Measurements from ENCODE around the gene IGSF21.

The IGSF21 gene

GRCh38 chr1:18182398-18183160 lies 75.0 kb downstream of the IGSF21 start:
- DNase-seq, result no peak

DNA sequence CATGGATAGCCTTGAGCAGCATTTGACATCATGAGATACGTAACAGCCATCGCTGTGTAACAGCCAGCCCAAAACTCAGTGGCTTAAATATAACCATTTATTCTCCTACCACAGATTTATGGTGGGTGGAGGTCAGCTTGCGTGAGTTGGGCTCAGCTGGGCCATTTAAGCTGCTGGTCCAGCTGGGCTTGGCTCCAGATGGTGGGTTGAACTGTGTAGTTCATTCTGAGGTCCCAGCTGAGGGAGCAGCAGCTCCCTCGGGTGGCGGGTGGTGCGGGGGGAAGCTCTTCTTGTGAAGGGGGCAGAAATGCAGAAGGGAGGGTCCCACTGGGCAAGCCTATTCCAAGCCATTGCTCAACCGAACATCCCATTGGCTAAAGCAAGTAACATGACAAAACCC lies 75.9 kb downstream of the IGSF21 start:
- DNase-seq, result no peak

GRCh38 chr1:18187054-18187453 lies 79.5 kb downstream of the IGSF21 start:
- DNase-seq, result no peak

DNA sequence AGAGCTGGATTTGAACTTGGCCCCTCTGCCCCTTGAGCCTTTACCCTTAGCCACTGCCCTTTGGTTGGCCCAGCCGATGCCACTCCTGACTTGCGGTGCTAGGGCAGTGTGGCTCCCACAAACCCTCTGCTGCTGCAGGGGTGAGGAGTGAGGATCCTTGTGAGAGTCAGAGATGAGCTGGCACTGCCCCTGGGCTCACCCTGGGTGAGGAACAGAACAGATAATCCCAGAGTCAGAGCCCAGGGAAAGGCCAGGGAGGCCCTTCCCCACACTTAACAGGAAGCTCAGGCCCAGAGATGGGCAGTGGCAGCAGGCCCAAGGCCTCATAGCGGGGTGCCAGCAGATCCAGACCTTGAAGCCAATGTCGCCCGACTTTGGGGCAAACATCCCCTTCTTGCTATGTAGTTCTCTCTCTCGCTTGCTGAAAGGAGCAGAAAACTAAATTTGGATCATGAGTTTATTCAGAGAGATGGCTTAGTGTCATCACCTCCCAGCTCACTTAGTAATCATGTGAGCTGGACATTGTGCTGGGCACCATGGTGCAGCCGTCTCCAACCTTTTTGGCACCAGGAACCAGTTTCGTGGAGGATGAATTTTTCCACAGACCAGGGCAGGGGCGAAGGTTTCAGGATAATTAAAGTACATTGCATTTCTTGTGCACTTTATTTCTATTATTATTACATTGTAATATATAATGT lies 81.4 kb downstream of the IGSF21 start:
- DNase-seq, result no peak

GRCh38 chr1:18190598-18190997 lies 83.0 kb downstream of the IGSF21 start:
- DNase-seq, result no peak

GRCh38 chr1:18191037-18191436 lies 83.4 kb downstream of the IGSF21 start:
- no peak for DNase-seq

DNA sequence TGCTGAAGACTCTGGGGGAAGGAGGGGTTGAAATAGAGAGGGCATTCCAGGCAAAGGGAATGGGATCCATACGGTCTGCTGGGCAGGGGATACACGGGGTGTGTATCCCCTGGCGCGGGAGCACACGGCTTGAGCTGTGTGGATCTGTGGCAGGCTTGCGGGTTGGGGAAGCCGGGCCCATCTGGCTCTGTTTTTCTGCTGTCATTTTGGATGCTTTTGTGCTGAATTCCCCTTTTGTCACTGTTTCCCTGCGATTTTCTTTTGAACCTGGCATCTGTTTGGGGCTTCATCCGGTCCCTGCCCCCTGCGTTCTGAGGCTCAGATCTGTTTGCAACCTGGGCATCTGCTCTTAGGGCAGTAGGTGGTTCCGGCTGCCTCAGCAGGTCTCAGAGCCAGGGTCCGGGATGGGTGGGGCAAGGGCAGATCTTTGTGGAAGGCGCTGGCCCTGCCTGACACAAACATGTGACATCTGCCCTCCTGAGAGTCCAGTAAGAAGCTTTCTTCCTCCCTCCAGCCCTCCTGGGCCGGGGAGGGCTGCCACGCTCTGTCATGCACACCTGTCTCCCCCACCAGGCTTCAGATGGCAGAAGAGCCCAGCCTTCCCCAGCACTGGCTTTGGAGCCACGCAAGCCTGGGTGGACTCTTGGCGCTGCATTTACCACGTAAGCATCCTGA lies 84.0 kb downstream of the IGSF21 start:
- no peak for DNase-seq

DNA sequence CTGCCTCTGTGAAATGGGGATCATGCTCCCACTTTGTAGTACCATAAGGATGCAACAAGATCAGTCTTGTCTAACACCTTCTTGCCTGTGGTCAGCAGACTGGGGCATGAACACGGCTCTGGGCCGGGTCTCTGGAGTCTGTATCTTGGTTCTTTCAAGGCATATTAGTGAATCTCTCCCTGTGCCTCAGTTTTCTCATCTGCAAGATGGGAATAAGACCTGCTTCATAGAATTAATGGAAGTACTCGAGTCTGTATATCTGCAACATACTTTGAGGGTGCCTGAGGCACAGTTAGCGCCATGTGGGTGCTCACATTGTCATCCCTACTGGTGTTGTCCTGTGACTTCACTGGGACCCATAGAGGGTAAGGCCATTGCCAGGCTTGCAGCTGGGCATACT lies 84.6 kb downstream of the IGSF21 start:
- no peak for DNase-seq

- DNase-seq, result no peak
These were observed 85.4 kb downstream of the IGSF21 start for GRCh38 chr1:18192974-18193373.

DNA sequence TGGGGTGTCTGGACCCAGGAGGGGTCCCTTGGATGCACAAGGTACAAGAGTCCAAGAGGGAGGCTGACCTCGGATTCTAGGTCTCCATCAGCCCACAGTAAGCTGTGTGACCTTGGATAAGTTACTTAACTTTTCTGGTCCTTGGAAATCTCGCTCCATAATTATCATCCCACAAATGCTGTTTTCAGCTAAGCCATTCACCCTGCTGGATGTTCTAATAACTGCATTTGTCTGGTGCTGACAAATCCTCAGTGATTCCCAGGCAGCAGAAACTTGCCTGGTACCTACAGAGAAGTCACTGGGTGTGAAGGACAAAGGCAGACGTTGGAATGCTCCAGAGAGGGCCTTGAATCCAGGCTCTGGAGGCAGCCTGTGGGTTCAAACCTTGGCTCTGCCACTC lies 89.7 kb downstream of the IGSF21 start:
- no peak for DNase-seq

DNA sequence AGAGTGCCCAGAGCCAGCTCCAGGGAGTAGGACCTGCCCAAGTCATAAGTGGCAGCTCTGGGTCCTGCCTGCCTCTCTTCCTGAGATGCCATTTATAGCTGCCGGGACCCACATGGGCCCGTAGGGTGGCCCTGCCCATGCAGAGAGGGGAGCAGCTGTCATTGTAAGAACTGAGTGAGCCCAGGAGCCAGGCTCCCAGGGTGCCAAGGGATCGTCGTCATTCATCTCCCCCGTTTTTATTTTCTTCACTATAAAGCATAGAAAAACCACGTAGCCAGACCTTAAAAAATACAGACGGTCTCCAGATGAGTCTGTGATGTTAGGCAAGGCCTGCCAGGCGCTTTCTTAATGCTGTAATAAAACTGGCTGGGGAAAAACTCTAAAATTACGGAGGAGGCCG lies 90.7 kb downstream of the IGSF21 start:
- DNase-seq, result no peak

DNA sequence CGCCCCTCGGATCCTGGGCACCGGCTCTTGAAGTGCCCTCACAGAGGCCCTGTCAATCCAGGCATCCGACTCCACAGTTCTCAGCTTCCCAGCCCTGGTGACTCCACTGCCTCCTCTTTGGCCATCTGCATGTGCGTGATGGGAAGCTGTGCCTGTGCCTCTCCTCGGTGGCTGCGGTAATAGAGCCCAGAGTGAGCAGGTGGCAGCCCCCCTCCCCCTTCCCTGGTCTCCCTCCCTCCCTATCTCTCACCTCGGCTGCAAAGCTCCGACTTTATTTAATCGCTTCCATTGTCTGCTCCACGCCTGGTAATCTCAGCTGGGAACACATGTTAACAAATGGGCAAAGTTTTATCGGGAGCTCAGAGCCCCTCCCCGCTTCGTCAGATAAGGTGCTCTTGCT lies 91.9 kb downstream of the IGSF21 start:
- DNase-seq, result no peak

- DNase-seq, result no peak
These were observed 92.6 kb downstream of the IGSF21 start for GRCh38 chr1:18200136-18200717.

DNA sequence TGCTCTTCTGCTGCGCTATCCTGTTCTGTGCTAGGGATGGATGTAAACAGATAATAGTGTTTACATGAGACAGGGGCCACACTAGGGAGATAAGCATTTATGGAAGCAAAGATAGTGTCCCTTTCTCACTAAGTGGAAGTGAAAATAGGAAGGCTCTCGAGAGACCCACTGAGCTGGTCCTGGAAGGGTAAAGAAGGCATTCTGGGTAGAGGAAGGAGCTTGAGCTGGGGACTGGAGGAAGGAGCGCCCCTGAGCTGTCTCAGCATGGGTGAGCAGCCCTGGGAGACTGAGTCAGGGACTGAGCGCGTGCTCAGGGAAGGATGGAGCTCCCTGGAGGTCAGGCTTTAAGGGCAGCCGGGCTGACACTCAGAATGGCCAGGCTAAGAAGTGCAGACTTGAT lies 93.3 kb downstream of the IGSF21 start:
- DNase-seq, result no peak

- no peak for DNase-seq
These were observed 94.6 kb downstream of the IGSF21 start for GRCh38 chr1:18201997-18202719.

- no peak for DNase-seq
These were observed 96.0 kb downstream of the IGSF21 start for GRCh38 chr1:18203645-18204044.

GRCh38 chr1:18204575-18204974 lies 97.0 kb downstream of the IGSF21 start:
- no peak for DNase-seq

DNA sequence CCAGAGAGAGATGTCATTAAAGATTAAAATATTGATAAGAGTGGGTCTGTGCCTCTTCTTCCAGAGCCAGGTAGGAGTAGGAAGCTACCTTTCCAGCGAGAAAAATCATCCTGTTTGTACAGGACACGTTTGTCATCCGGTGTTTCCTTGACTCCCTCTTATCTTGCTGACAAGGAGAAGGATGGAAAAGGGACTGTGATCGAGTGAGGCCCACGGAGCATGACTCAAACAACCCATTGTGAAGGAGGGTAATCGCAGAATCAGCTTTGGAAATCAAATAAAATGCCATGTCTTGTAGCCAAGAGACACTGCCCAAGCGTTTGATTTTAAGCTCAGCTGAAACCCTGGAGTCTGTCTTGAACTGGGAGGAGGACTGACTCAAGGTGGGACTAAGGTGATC lies 97.7 kb downstream of the IGSF21 start:
- DNase-seq, result no peak

DNA sequence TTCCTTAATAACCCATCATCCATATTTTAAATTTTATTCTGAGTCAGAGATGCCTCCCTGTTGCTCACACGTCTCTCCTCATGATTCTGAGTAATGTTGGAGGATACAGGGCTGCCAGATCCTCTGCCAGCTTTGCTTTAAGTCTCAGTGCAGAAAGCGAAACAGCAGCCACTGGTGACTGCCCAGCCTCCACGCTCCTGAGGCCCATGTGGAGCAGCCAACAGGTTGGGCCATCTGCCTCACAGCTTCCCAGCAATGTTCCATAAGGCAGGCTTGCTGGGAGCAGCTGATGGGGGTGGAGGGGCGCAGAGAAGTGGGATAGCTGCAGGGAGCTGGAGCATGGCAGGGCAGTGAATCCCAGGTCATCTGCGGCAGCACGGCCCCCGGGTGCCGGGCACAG lies 104.2 kb downstream of the IGSF21 start:
- DNase-seq, result no peak

DNA sequence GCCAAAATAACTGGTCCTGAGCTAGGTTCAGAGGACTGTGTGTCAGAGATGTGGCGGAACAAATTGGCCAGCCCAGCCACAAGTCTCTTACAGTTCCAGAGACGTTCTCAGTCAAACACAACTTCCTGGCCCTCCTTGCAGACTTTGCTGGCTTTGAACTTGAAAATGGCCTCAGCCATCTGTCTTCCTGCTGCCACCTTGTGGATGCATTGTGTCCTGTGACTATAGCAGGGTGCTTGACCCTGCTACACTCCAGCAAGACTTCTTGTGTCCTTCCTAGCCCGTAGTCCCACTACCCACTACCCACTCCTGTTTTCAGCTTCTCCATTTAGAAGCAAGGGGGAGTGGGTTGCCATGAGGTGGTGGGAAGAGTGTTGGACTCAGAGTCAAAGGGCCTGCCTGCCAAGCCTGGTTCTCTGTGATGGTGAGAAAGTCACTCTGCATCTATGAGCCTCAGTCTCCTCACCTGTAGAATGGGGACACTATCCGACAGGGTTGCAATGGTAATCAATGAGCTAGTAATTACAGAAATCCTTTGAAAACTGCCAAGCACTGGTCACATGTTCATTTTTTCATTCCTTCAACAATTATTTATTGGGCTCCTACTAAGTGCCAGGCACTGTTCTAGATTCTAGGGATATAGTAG lies 109.9 kb downstream of the IGSF21 start:
- no peak for DNase-seq

DNA sequence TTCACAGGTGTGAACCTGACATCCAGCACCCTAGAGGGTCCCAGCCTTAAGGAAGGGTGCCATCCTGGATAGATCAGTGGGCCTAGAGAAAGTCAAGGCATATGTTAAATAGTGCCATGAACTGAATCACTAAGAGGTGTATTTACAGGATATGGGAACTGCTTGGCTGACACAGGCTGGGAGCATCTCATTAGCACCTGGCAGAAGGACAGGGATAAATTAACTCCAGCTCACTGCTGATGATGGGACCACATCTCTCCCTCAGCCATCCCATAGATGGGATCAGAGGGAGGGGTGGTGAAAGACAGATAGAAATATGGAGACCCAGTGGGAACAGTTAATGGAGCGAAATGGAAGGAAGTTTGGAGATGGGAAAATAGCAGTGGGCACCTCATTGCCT lies 122.0 kb downstream of the IGSF21 start:
- no peak for DNase-seq

GRCh38 chr1:18230321-18230720 lies 122.7 kb downstream of the IGSF21 start:
- no peak for DNase-seq

DNA sequence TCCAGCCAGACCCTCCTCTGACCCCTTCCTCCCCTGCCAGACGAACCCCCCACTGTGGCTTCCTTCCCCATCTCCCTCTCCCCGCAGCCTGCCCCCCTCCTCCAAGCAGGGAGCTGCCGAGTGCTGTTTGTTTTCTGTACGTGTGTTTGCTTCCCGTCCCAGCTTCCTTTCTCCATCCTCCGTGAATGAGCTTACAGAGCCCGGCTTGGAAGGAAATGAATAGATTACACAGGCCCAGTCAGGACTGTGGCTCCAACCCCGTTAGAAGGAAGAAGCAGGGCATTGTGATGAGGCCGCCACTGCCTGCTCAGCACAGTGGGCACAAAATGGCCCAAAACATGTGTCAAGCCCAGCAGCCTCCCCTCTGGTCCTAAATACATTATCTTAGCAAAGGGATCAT lies 123.2 kb downstream of the IGSF21 start:
- DNase-seq, result no peak

Data from activated CD4-positive, alpha-beta T cell treated with anti-CD3 and anti-CD28 coated beads, Interleukin-2, amount 50 U/mL, for 1 hour (primary cell).